Uterus (tissue), 4 donors: ENCODE measurements around the gene PTPMT1. TPM values are rescaled to one million over a fixed set of nuclear protein-coding genes. Genes with fewer than 3 reads are reported as not detected.
"Not testable (repeated sequence)": the region's sequence is repeated elsewhere in the genome, so short reads cannot be mapped to it uniquely, and the experiment has no call there.

Source experiments
- DNase-seq, 2 donors: peaks; one replicate each; pipeline ENCODE4 v3.0.0-alpha.2; 2019 to 2020
- H3K27ac ChIP-seq, 2 donors: fragments of 200-600 bp; sonication (generic); 1 replicate in 1 of 2; 2 replicates in 1 of 2; pipeline ENCODE4 v1.5.1; 2016 to 2018
- H3K27me3 ChIP-seq, 2 donors: fragments of 200-600 bp; sonication (generic); one replicate each; pipeline ENCODE4 v1.5.1; 2018 to 2019; ENCODE audit warnings: control low read depth in 1 of 2
- H3K36me3 ChIP-seq, 2 donors: fragments of 200-600 bp; sonication (generic); one replicate each; pipeline ENCODE4 v1.5.1; 2019; ENCODE audit warnings: control low read depth in 1 of 2
- H3K4me1 ChIP-seq, 2 donors: fragments of 200-600 bp; sonication (generic); one replicate each; pipeline ENCODE4 v1.5.1; 2018 to 2019; ENCODE audit warnings: control low read depth in 1 of 2
- H3K4me3 ChIP-seq, 2 donors: fragments of 200-600 bp; sonication (generic); 1 replicate in 1 of 2; 2 replicates in 1 of 2; pipeline ENCODE4 v1.5.1; 2018 to 2019; ENCODE audit warnings: mild to moderate bottlenecking in 1 of 2
- H3K9me3 ChIP-seq, 2 donors: fragments of 200-600 bp; sonication (generic); one replicate each; pipeline ENCODE4 v1.5.1; 2019; ENCODE audit warnings: control low read depth in 1 of 2
- CTCF ChIP-seq, 4 experiments: fragments of 200-600 bp in 2 of 4; fragments of 450-650 bp in 2 of 4; sonication (generic) in 2 of 4; IDR thresholded peaks; one replicate each; pipeline ENCODE4 v1.5.1; 2016 to 2019; ENCODE audit warnings: antibody characterized with exemption in 4 of 4, mild to moderate bottlenecking in 2 of 4, moderate library complexity in 1 of 4
- POLR2A ChIP-seq, 2 donors: fragments of 450-650 bp; IDR thresholded peaks; one replicate each; pipeline ENCODE4 v1.6.1; 2016; ENCODE audit warnings: antibody characterized with exemption in 2 of 2, mild to moderate bottlenecking in 1 of 2, moderate library complexity in 1 of 2
- intact Hi-C: fragments of 100-400 bp; cut with DNase I; formaldehyde crosslinking; loops from one replicate; pipeline ENCODE4 v1.15.1; 2023; ENCODE audit warnings: low total_unique reads
- total RNA-seq, 4 donors: library from RNA; depleted of rRNA in 3 of 4; stranded (reverse); fragments of >200 nt in 3 of 4; gene quantifications; one replicate each; pipeline versions ENCODE4 v1.1.0 to v1.2.4, GENCODE V29; 2014 to 2023
- donor health status: DM: yes; HTN: yes; CAD: no.

PTPMT1 gene
- total RNA-seq, 4 donors from 2014 or later: 28.5 to 74.4 (median 48.7) TPM

- H3K4me1 ChIP-seq: peaks cover 9 to 20% of the 10 kb centered on the region in 2 donors
- TF ChIP-seq POLR2A (IDR thresholded peaks at IDR 0.05) (no peak), CTCF (IDR thresholded peaks at IDR 0.05) (no peak)
Observed at GRCh38 chr11:47538741-47539565, 26.4 kb upstream of the PTPMT1 start.

GRCh38 chr11:47539681-47540039 lies 25.7 kb upstream of the PTPMT1 start:
- H3K27ac ChIP-seq: peak overlapping the region in 1 of 2 donors; percentile 25

More at GRCh38 chr11:47538741-47539565, 26.4 kb upstream of the PTPMT1 start:
- peak overlapping the region in 1 of 2 donors; percentile 25 for H3K27ac ChIP-seq
- H3K4me3 ChIP-seq: no peak overlapping the region
- H3K36me3 ChIP-seq: no peaks in the 10 kb centered on the region
- no peaks in the 10 kb centered on the region for H3K27me3 ChIP-seq
- intact Hi-C loops: no loop called here
- DNase-seq: no peak
- H3K9me3 ChIP-seq: no peaks in the 10 kb centered on the region

GRCh38 chr11:47541070-47541469 lies 24.3 kb upstream of the PTPMT1 start:
- TF ChIP-seq CTCF (IDR thresholded peaks at IDR 0.05): no peak
- no peak for TF ChIP-seq POLR2A (IDR thresholded peaks at IDR 0.05)
- intact Hi-C loops: no loop called here
- no peak for DNase-seq
- Histone ChIP-seq H3K4me3 (no peak overlapping the region), H3K9me3 (no peaks in the 10 kb centered on the region), H3K4me1 (peaks cover 4 to 18% of the 10 kb centered on the region in 2 donors), H3K36me3 (no peaks in the 10 kb centered on the region), H3K27me3 (no peaks in the 10 kb centered on the region), H3K27ac (peak overlapping the region in 1 of 2 donors; percentile 8)

More at GRCh38 chr11:47539681-47540039, 25.7 kb upstream of the PTPMT1 start:
- Histone ChIP-seq H3K27me3 (no peaks in the 10 kb centered on the region), H3K4me3 (no peak overlapping the region), H3K9me3 (no peaks in the 10 kb centered on the region), H3K36me3 (no peaks in the 10 kb centered on the region), H3K4me1 (peaks cover 6 to 20% of the 10 kb centered on the region in 2 donors)
- TF ChIP-seq CTCF (IDR thresholded peaks at IDR 0.05): no peak
- no peak for TF ChIP-seq POLR2A (IDR thresholded peaks at IDR 0.05)
- intact Hi-C loops: no loop called here
- no peak for DNase-seq

GRCh38 chr11:47545298-47545697 lies 20.1 kb upstream of the PTPMT1 start:
- intact Hi-C loops: no loop called here
- no peaks in the 10 kb centered on the region for H3K27me3 ChIP-seq
- H3K36me3 ChIP-seq: no peaks in the 10 kb centered on the region
- H3K27ac ChIP-seq: no peak overlapping the region
- no peaks in the 10 kb centered on the region for H3K9me3 ChIP-seq
- H3K4me3 ChIP-seq: no peak overlapping the region
- no peak for DNase-seq
- TF ChIP-seq CTCF (IDR thresholded peaks at IDR 0.05): no peak
- no peak for TF ChIP-seq POLR2A (IDR thresholded peaks at IDR 0.05)
- H3K4me1 ChIP-seq: peaks cover 0 to 5% of the 10 kb centered on the region in 2 donors

- H3K4me1 ChIP-seq, H3K27ac ChIP-seq, H3K36me3 ChIP-seq, intact Hi-C loops, DNase-seq, H3K9me3 ChIP-seq, H3K4me3 ChIP-seq, H3K27me3 ChIP-seq: not testable (repeated sequence)
Observed at GRCh38 chr11:47546274-47546673, 19.1 kb upstream of the PTPMT1 start.
